NCI-H2107 treated with DMSO at 0.1 percent for 48 hours (cell line): ENCODE results near the gene ZNF69.

Experiments used
- DNase-seq: peaks from one replicate; lab custom pipeline; 2025; ENCODE audit not compliant: unreplicated experiment; lab: John Stamatoyannopoulos, UW

ZNF69 gene

GRCh38 chr19:11950312-11950711 is 62.7 kb downstream of the ZNF69 start:
- no peak for DNase-seq
